Ovary (tissue), 3 donors: ENCODE data around the gene FADS2.

ENCODE experiments used
- EP300 ChIP-seq: sonication (generic); formaldehyde crosslinking; IDR thresholded peaks from one replicate; pipeline ENCODE4 v1.6.1; 2017; ENCODE audit warnings: antibody characterized with exemption
- POLR2A ChIP-seq: fragments of 450-650 bp; IDR thresholded peaks from one replicate; pipeline ENCODE4 v1.6.1; 2017; ENCODE audit warnings: antibody characterized with exemption, mild to moderate bottlenecking, moderate library complexity
- TF ChIP-seq, protein P1 (sequence below), 3 donors: fragments of 450-650 bp in 2 of 3; fragments of 200-600 bp in 1 of 3; IDR thresholded peaks; one replicate each; pipeline versions ENCODE4 v1.5.1 to v1.8.0; 2016 to 2022; ENCODE audit warnings: antibody characterized with exemption in 3 of 3, mild to moderate bottlenecking in 1 of 3
- donor health status: DM: no; HTN: no; CAD: no.

DNA sequence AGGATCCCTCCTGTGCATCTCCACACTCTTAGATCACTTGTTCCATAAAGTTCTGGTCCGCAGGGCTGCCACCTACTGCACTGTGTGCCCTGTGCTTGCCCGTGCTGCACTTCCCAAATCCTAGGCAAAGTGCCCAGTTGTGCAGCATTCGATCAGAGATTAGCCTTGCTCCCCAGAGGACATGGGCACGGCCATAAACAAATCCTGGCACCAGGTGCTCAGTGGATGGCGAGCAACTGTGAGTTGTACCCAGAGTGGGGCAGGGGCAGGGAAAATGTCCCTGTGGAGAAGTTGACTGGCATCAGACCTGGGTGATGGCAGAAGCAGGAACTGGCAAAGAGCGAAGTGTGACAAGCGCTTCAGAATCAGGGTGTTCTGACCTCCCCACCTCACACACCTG, 4.7 kb downstream of the FADS2 start:
- TF ChIP-seq, protein P1, sequence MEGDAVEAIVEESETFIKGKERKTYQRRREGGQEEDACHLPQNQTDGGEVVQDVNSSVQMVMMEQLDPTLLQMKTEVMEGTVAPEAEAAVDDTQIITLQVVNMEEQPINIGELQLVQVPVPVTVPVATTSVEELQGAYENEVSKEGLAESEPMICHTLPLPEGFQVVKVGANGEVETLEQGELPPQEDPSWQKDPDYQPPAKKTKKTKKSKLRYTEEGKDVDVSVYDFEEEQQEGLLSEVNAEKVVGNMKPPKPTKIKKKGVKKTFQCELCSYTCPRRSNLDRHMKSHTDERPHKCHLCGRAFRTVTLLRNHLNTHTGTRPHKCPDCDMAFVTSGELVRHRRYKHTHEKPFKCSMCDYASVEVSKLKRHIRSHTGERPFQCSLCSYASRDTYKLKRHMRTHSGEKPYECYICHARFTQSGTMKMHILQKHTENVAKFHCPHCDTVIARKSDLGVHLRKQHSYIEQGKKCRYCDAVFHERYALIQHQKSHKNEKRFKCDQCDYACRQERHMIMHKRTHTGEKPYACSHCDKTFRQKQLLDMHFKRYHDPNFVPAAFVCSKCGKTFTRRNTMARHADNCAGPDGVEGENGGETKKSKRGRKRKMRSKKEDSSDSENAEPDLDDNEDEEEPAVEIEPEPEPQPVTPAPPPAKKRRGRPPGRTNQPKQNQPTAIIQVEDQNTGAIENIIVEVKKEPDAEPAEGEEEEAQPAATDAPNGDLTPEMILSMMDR (IDR thresholded peaks at IDR 0.05) = no peak
- no peak for TF ChIP-seq POLR2A
- TF ChIP-seq EP300 = no peak
